Rectal smooth muscle tissue (tissue), 1 donor: ENCODE measurements around the gene MAPK4.

ENCODE experiments used
- H3K27ac ChIP-seq: one replicate; pipeline ENCODE4 v1.7.0; 2013; ENCODE audit warnings: low read depth, low read length, inconsistent platforms
- H3K27me3 ChIP-seq: one replicate; pipeline ENCODE4 v1.7.0; 2013; ENCODE audit warnings: low read length; ENCODE audit not compliant: control insufficient read depth, insufficient read depth
- H3K36me3 ChIP-seq: one replicate; pipeline ENCODE4 v1.7.0; 2013; ENCODE audit warnings: low read length; ENCODE audit not compliant: control insufficient read depth, insufficient read depth
- H3K4me1 ChIP-seq: one replicate; pipeline ENCODE4 v1.7.0; 2013; ENCODE audit warnings: low read length; ENCODE audit not compliant: control insufficient read depth, insufficient read depth
- H3K4me3 ChIP-seq: one replicate; pipeline ENCODE4 v1.7.0; 2013; ENCODE audit warnings: low read length
- H3K9ac ChIP-seq: one replicate; pipeline ENCODE4 v1.7.0; 2013; ENCODE audit warnings: low read length

Gene MAPK4

GRCh38 chr18:50682852-50683251, 123.0 kb downstream of the MAPK4 start:
- H3K4me3 ChIP-seq = no peak overlapping the region
- no peak overlapping the region for H3K27ac ChIP-seq
- H3K27me3 ChIP-seq = no peaks in the 10 kb centered on the region
- H3K9ac ChIP-seq = no peak overlapping the region
- no peaks in the 10 kb centered on the region for H3K36me3 ChIP-seq
- H3K4me1 ChIP-seq = no peaks in the 10 kb centered on the region

- no peak overlapping the region for H3K9ac ChIP-seq
- H3K36me3 ChIP-seq = no peaks in the 10 kb centered on the region
- no peaks in the 10 kb centered on the region for H3K4me1 ChIP-seq
- H3K4me3 ChIP-seq = no peak overlapping the region
- H3K27me3 ChIP-seq = no peaks in the 10 kb centered on the region
- no peak overlapping the region for H3K27ac ChIP-seq
Measured at GRCh38 chr18:50686409-50686808, 126.5 kb downstream of the MAPK4 start.

- no peak overlapping the region for H3K4me3 ChIP-seq
- no peak overlapping the region for H3K27ac ChIP-seq
- no peaks in the 10 kb centered on the region for H3K27me3 ChIP-seq
- H3K36me3 ChIP-seq = no peaks in the 10 kb centered on the region
- H3K4me1 ChIP-seq = no peaks in the 10 kb centered on the region
- no peak overlapping the region for H3K9ac ChIP-seq
Measured at GRCh38 chr18:50687491-50687890, 127.6 kb downstream of the MAPK4 start.

- H3K9ac ChIP-seq = no peak overlapping the region
- H3K4me1 ChIP-seq = no peaks in the 10 kb centered on the region
- H3K27me3 ChIP-seq = no peaks in the 10 kb centered on the region
- no peaks in the 10 kb centered on the region for H3K36me3 ChIP-seq
- no peak overlapping the region for H3K27ac ChIP-seq
- H3K4me3 ChIP-seq = no peak overlapping the region
Measured at GRCh38 chr18:50689578-50689977, 129.7 kb downstream of the MAPK4 start.

- no peaks in the 10 kb centered on the region for H3K4me1 ChIP-seq
- no peak overlapping the region for H3K4me3 ChIP-seq
- H3K9ac ChIP-seq = no peak overlapping the region
- H3K36me3 ChIP-seq = no peaks in the 10 kb centered on the region
- no peak overlapping the region for H3K27ac ChIP-seq
- no peaks in the 10 kb centered on the region for H3K27me3 ChIP-seq
Measured at GRCh38 chr18:50694147-50694546, 134.3 kb downstream of the MAPK4 start.

GRCh38 chr18:50695431-50696176, 135.7 kb downstream of the MAPK4 start:
- H3K9ac ChIP-seq = no peak overlapping the region
- no peak overlapping the region for H3K4me3 ChIP-seq
- H3K4me1 ChIP-seq = no peaks in the 10 kb centered on the region
- H3K36me3 ChIP-seq = no peaks in the 10 kb centered on the region
- H3K27ac ChIP-seq = no peak overlapping the region
- H3K27me3 ChIP-seq = no peaks in the 10 kb centered on the region

- H3K27me3 ChIP-seq = no peaks in the 10 kb centered on the region
Measured at GRCh38 chr18:50696436-50696835, 136.5 kb downstream of the MAPK4 start.

GRCh38 chr18:50696929-50697328, 137.0 kb downstream of the MAPK4 start:
- Histone ChIP-seq H3K27ac (no peak overlapping the region), H3K27me3 (no peaks in the 10 kb centered on the region), H3K36me3 (no peaks in the 10 kb centered on the region), H3K4me3 (no peak overlapping the region), H3K4me1 (no peaks in the 10 kb centered on the region), H3K9ac (no peak overlapping the region)

More at GRCh38 chr18:50696436-50696835, 136.5 kb downstream of the MAPK4 start:
- Histone ChIP-seq H3K9ac (no peak overlapping the region), H3K27ac (no peak overlapping the region), H3K4me1 (no peaks in the 10 kb centered on the region), H3K36me3 (no peaks in the 10 kb centered on the region), H3K4me3 (no peak overlapping the region)

- H3K36me3 ChIP-seq = no peaks in the 10 kb centered on the region
- no peak overlapping the region for H3K4me3 ChIP-seq
- H3K9ac ChIP-seq = no peak overlapping the region
- no peaks in the 10 kb centered on the region for H3K4me1 ChIP-seq
- H3K27me3 ChIP-seq = no peaks in the 10 kb centered on the region
- no peak overlapping the region for H3K27ac ChIP-seq
Measured at GRCh38 chr18:50697509-50697908, 137.6 kb downstream of the MAPK4 start.

- no peak overlapping the region for H3K27ac ChIP-seq
- H3K4me3 ChIP-seq = no peak overlapping the region
- H3K4me1 ChIP-seq = no peaks in the 10 kb centered on the region
- no peaks in the 10 kb centered on the region for H3K36me3 ChIP-seq
- H3K27me3 ChIP-seq = no peaks in the 10 kb centered on the region
- H3K9ac ChIP-seq = no peak overlapping the region
Measured at GRCh38 chr18:50700245-50701165, 140.6 kb downstream of the MAPK4 start.

GRCh38 chr18:50704357-50704940, 144.6 kb downstream of the MAPK4 start:
- no peak overlapping the region for H3K9ac ChIP-seq
- H3K4me3 ChIP-seq = no peak overlapping the region
- H3K36me3 ChIP-seq = no peaks in the 10 kb centered on the region
- no peaks in the 10 kb centered on the region for H3K27me3 ChIP-seq
- no peak overlapping the region for H3K27ac ChIP-seq
- no peaks in the 10 kb centered on the region for H3K4me1 ChIP-seq

- no peaks in the 10 kb centered on the region for H3K4me1 ChIP-seq
- no peaks in the 10 kb centered on the region for H3K36me3 ChIP-seq
- H3K27me3 ChIP-seq = no peaks in the 10 kb centered on the region
- H3K4me3 ChIP-seq = no peak overlapping the region
- no peak overlapping the region for H3K27ac ChIP-seq
- no peak overlapping the region for H3K9ac ChIP-seq
Measured at GRCh38 chr18:50706199-50706598, 146.3 kb downstream of the MAPK4 start.
